Endodermal cell (in vitro differentiated cells): ENCODE data around the gene MAST3. TPM values are rescaled to one million over a fixed set of nuclear protein-coding genes. Genes with fewer than 3 reads are reported as not detected.

Experiments
- DNase-seq: peaks from one replicate; pipeline ENCODE4 v3.0.0-alpha.2; 2017
- H3K27ac ChIP-seq: 2 replicates; pipeline ENCODE4 v1.5.1; 2013; ENCODE audit warnings: mild to moderate bottlenecking, low read depth, low read length, moderate library complexity
- H3K27me3 ChIP-seq: 2 replicates; pipeline ENCODE4 v1.6.1; 2013; ENCODE audit warnings: mild to moderate bottlenecking, low read length, moderate library complexity; ENCODE audit not compliant: insufficient read depth, control insufficient read depth, poor library complexity, severe bottlenecking
- H3K36me3 ChIP-seq: 2 replicates; pipeline ENCODE4 v1.7.0; 2013; ENCODE audit warnings: mild to moderate bottlenecking, low read length, moderate library complexity; ENCODE audit not compliant: control insufficient read depth, insufficient read depth
- H3K4me1 ChIP-seq: one replicate; pipeline ENCODE4 v1.7.0; 2013; ENCODE audit warnings: low read length; ENCODE audit not compliant: control insufficient read depth, insufficient read depth
- H3K4me3 ChIP-seq: 2 replicates; pipeline ENCODE4 v1.5.1; 2013; ENCODE audit warnings: mild to moderate bottlenecking, low read length, moderate library complexity
- H3K9ac ChIP-seq: 2 replicates; pipeline ENCODE4 v1.6.1; 2013; ENCODE audit warnings: mild to moderate bottlenecking, low read length, moderate library complexity; ENCODE audit not compliant: poor library complexity, severe bottlenecking; ENCODE audit errors: extremely low read depth
- H3K9me3 ChIP-seq: 2 replicates; pipeline ENCODE4 v1.6.1; 2013; ENCODE audit warnings: mild to moderate bottlenecking, low read length, moderate library complexity; ENCODE audit not compliant: control insufficient read depth
- H3K27ac Mint-ChIP-seq: 2 replicates; pipeline ENCODE4 v1.8.0; 2020; ENCODE audit warnings: mixed read lengths
- H3K27me3 Mint-ChIP-seq: 2 replicates; pipeline ENCODE4 v1.8.0; 2021; ENCODE audit warnings: mild to moderate bottlenecking, mixed read lengths; ENCODE audit not compliant: insufficient read depth
- H3K36me3 Mint-ChIP-seq: 2 replicates; pipeline ENCODE4 v1.8.0; 2020; ENCODE audit warnings: low read depth, mixed read lengths
- H3K4me1 Mint-ChIP-seq: 2 replicates; pipeline ENCODE4 v1.8.0; 2020; ENCODE audit warnings: mixed read lengths
- H3K4me3 Mint-ChIP-seq: 2 replicates; pipeline ENCODE4 v1.8.0; 2020; ENCODE audit warnings: mild to moderate bottlenecking, moderate library complexity, mixed read lengths
- H3K9me3 Mint-ChIP-seq: 2 replicates; pipeline ENCODE4 v1.8.0; 2020; ENCODE audit warnings: mild to moderate bottlenecking, mixed read lengths
- CTCF ChIP-seq: fragments of 200-600 bp; sonication (generic); conservative IDR thresholded peaks from 2 replicates; pipeline ENCODE4 v1.5.0; 2021; ENCODE audit warnings: antibody characterized with exemption, mild to moderate bottlenecking
- WGBS, 2 experiments: methylation state at CpG; one replicate each; pipeline versions ENCODE4 v1.1.5 to v1.1.7; 2013; ENCODE audit warnings: missing lambda C conversion rate in 2 of 2, mixed read lengths in 1 of 2; ENCODE audit not compliant: insufficient coverage in 1 of 2, insufficient read length in 1 of 2; 5-methylcytosine and 5-hydroxymethylcytosine counted together
- total RNA-seq, 2 donors: library from RNA; stranded (reverse); fragmentation: NEBNext Ultra II Directional in 1 of 2; extraction: Animal tissue kit (Norgen Biotek cat#: 25700) in 1 of 2; gene quantifications; 2 replicates in 1 of 2; 3 replicates in 1 of 2; pipeline ENCODE4 v1.2.1, GENCODE V29; 2021

The MAST3 gene
- total RNA-seq, 2 donors from 2014 or later, result 13.0 to 15.1 TPM

DNA sequence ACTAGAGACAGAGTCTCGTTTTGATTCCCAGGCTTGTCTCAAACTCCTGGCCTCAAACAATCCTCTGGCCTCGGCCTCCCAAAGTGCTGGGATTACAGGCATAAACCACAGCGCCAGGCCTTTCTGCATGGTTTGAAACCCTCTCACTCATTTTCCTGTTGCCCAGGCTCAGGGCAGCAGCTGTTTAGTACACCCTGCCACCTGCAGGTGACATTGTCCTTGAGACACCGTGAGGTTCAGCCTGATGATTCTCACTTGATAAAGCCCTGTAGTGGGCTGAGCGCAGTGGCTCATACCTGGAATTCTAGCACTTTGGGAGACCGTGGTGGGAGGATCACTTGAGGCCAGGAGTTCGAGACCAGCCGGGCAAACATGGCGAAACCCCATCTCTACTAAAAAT lies 23.4 kb upstream of the MAST3 start:
- no peak overlapping the region for H3K4me3 ChIP-seq
- no peaks in the 10 kb centered on the region for H3K36me3 ChIP-seq
- DNase-seq, result peak; percentile 59
- Mint-ChIP-seq H3K4me3 (no peak overlapping the region), H3K27me3 (no peaks in the 10 kb centered on the region), H3K36me3 (no peaks in the 10 kb centered on the region), H3K27ac (no peak overlapping the region), H3K4me1 (no peaks in the 10 kb centered on the region), H3K9me3 (no peaks in the 10 kb centered on the region)
- no peaks in the 10 kb centered on the region for H3K4me1 ChIP-seq
- no peak overlapping the region for H3K27ac ChIP-seq
- no peaks in the 10 kb centered on the region for H3K27me3 ChIP-seq
- 84 to 87% methylated on average over 8 to 9 of the region's 9 CpGs for WGBS, 2 experiments
- H3K9me3 ChIP-seq, result no peaks in the 10 kb centered on the region
- no peak overlapping the region for H3K9ac ChIP-seq
- TF ChIP-seq CTCF, result peak; percentile 55

DNA sequence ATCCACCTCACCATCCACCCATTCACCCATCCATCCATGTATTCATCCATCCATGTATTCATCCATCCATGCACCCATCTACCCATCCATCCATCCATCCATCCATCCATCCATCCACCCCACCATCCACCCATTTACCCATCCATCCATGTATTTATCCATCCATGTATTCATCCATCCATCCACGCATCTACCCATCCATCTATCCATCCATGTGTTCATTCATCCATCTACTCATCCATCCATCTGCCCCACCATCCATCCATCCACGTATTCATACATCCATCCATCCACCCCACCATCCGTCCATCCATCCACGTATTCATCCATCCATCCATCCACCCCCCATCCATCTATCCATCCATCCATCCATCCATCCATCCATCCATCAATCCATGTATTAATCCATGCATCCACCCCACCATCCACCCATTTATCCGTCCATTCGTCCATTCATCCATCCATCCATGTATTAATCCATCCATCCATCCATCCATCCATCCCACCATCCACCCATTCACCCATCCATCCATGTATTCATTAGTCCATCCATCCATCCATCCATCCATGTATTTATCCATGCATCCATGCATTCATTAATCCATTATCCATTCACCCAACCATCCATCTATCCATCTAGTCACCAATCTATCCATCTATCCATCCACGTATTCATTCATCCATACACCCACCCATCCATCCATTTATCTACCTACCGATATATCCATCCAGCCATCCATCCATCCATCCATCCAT lies 13.5 kb upstream of the MAST3 start:
- Mint-ChIP-seq H3K27me3 (peaks cover 10% of the 10 kb centered on the region), H3K4me3 (no peak overlapping the region), H3K27ac (no peak overlapping the region), H3K9me3 (no peaks in the 10 kb centered on the region), H3K4me1 (no peaks in the 10 kb centered on the region), H3K36me3 (no peaks in the 10 kb centered on the region)
- H3K27me3 ChIP-seq, result no peaks in the 10 kb centered on the region
- no peak for DNase-seq
- H3K9ac ChIP-seq, result no peak overlapping the region
- TF ChIP-seq CTCF, result no peak
- no peaks in the 10 kb centered on the region for H3K9me3 ChIP-seq
- H3K4me3 ChIP-seq, result no peak overlapping the region
- H3K27ac ChIP-seq, result no peak overlapping the region
- 71 to 74% methylated on average over 8 of the region's 8 CpGs for WGBS, 2 experiments
- no peaks in the 10 kb centered on the region for H3K36me3 ChIP-seq
- H3K4me1 ChIP-seq, result no peaks in the 10 kb centered on the region

- no peak overlapping the region for H3K27ac ChIP-seq
- no peaks in the 10 kb centered on the region for H3K36me3 Mint-ChIP-seq
- DNase-seq, result no peak
- no peak overlapping the region for H3K4me3 Mint-ChIP-seq
- no peaks in the 10 kb centered on the region for H3K36me3 ChIP-seq
- no peaks in the 10 kb centered on the region for H3K4me1 Mint-ChIP-seq
- no peak overlapping the region for H3K9ac ChIP-seq
- H3K9me3 ChIP-seq, result no peaks in the 10 kb centered on the region
- no peak overlapping the region for H3K27ac Mint-ChIP-seq
- H3K4me3 ChIP-seq, result no peak overlapping the region
- H3K9me3 Mint-ChIP-seq, result no peaks in the 10 kb centered on the region
- no peaks in the 10 kb centered on the region for H3K4me1 ChIP-seq
- no peaks in the 10 kb centered on the region for H3K27me3 ChIP-seq
- 90 to 93% methylated on average over 6 of the region's 8 CpGs for WGBS, 2 experiments
- peaks cover 10% of the 10 kb centered on the region for H3K27me3 Mint-ChIP-seq
- TF ChIP-seq CTCF, result no peak
These were observed 11.7 kb upstream of the MAST3 start for GRCh38 chr19:18085702-18086457.
